HepG2 (cell line): ENCODE results near the gene FAM76A. TPM values are rescaled to one million over a fixed set of nuclear protein-coding genes. Genes with fewer than 3 reads are reported as not detected.

Source experiments
- CHD2 ChIP-seq: IDR thresholded peaks from 2 replicates; pipeline ENCODE4 v1.6.1; 2011; ENCODE audit warnings: low read depth, low read length, improper control_type of control experiment
- IRF1 ChIP-seq: sonication (generic); formaldehyde crosslinking; IDR thresholded peaks from 2 replicates; pipeline ENCODE4 v1.4.0; 2020; ENCODE audit warnings: low read depth, mild to moderate bottlenecking, missing genetic modification reagents
- KIAA2018 ChIP-seq: sonication (generic); formaldehyde crosslinking; IDR thresholded peaks from 2 replicates; pipeline ENCODE4 v1.5.0; 2020; ENCODE audit warnings: mild to moderate bottlenecking, missing genetic modification reagents, borderline replicate concordance
- SP5 ChIP-seq: IDR thresholded peaks from 2 replicates; pipeline ENCODE4 v1.6.1; 2016; ENCODE audit warnings: low read depth, borderline replicate concordance
- SSRP1 ChIP-seq: IDR thresholded peaks from 2 replicates; pipeline ENCODE4 v1.6.1; 2016; ENCODE audit warnings: control low read depth
- ZBTB1 ChIP-seq: sonication (generic); formaldehyde crosslinking; IDR thresholded peaks from 2 replicates; pipeline ENCODE4 v1.4.0; 2020; ENCODE audit warnings: missing genetic modification reagents, borderline replicate concordance
- ZNF281 ChIP-seq: sonication (generic); formaldehyde crosslinking; IDR thresholded peaks from 2 replicates; pipeline ENCODE4 v1.4.0; 2020; ENCODE audit warnings: missing genetic modification reagents, borderline replicate concordance
- ZNF30 ChIP-seq: sonication (generic); formaldehyde crosslinking; IDR thresholded peaks from 2 replicates; pipeline ENCODE4 v1.5.0; 2020; ENCODE audit warnings: mild to moderate bottlenecking, missing genetic modification reagents
- ZXDC ChIP-seq: sonication (generic); formaldehyde crosslinking; IDR thresholded peaks from 2 replicates; pipeline ENCODE4 v1.5.0; 2020; ENCODE audit warnings: mild to moderate bottlenecking, missing genetic modification reagents
- polyA plus RNA-seq, 8 experiments: library from polyadenylated mRNA; depleted of rRNA in 3 of 8; stranded (reverse) in 7 of 8; unstranded in 1 of 8; fragments of >200 nt; fragmentation: Illumina TruSeq in 4 of 8; extraction: Trizol in 4 of 8; gene quantifications; 2 replicates each; pipeline versions ENCODE4 v1.2.1 to v1.2.3, GENCODE V29; 2011 to 2016; ENCODE audit warnings: low read depth in 4 of 8, missing spikeins in 1 of 8, mixed read lengths in 1 of 8; ENCODE audit not compliant: insufficient read depth in 1 of 8
- total RNA-seq, 5 experiments: library from RNA; depleted of rRNA; stranded (reverse); fragments of >200 nt; fragmentation: Illumina TruSeq; extraction: Trizol; gene quantifications; 2 replicates each; pipeline ENCODE4 v1.2.3, GENCODE V29; 2016; ENCODE audit warnings: low read depth in 1 of 5

The FAM76A gene
- total and polyA plus RNA-seq, 2 of the 13 experiments (the other 11 are each of a cell fraction or from before 2014, with no cell fraction given): 4.2 to 15.7 TPM

- TF ChIP-seq ZBTB1 (CRISPR knock-in tag) (no peak), ZNF281 (CRISPR knock-in tag) (peak; percentile 54; the same call in 1 of the 2 replicates), KIAA2018 (CRISPR knock-in tag) (no peak), ZXDC (CRISPR knock-in tag) (no peak), CHD2 (no peak), ZNF30 (CRISPR knock-in tag) (no peak), IRF1 (no peak), SSRP1 (CRISPR knock-in tag) (no peak), SP5 (no peak)
- TF ChIP-seq, all 625 proteins: peak for 6
Observed at GRCh38 chr1:27686223-27686990, 39.4 kb upstream of the FAM76A start (continued).
